Adrenal gland (tissue), 12 donors: ENCODE measurements around the gene PLXDC2. TPM values are rescaled to one million over a fixed set of nuclear protein-coding genes. Genes with fewer than 3 reads are reported as not detected.

Experiments
- DNase-seq, 7 donors: peaks; one replicate each; pipeline ENCODE4 v3.0.0-alpha.2; 2019 to 2020
- H3K27ac ChIP-seq, 5 donors: fragments of 200-600 bp; sonication (generic) in 4 of 5; 1 replicate in 3 of 5; 2 replicates in 2 of 5; pipeline versions ENCODE4 v1.5.1 to v1.8.0; 2016 to 2020; ENCODE audit warnings: mild to moderate bottlenecking in 1 of 5
- H3K27me3 ChIP-seq: fragments of 200-600 bp; 2 replicates; pipeline ENCODE4 v1.8.0; 2021
- H3K36me3 ChIP-seq, 2 donors: fragments of 200-600 bp; replicated peaks in 1 of 2; 1 replicate in 1 of 2; 2 replicates in 1 of 2; pipeline versions ENCODE4 v1.5.1 to v1.8.0; 2018 to 2022
- H3K4me1 ChIP-seq, 2 donors: fragments of 200-600 bp; replicated peaks in 1 of 2; 1 replicate in 1 of 2; 2 replicates in 1 of 2; pipeline versions ENCODE4 v1.5.1 to v1.8.0; 2018 to 2021
- H3K4me3 ChIP-seq, 4 donors: fragments of 200-600 bp; sonication (generic) in 3 of 4; one replicate each; pipeline ENCODE4 v1.5.1; 2016 to 2018
- H3K9me3 ChIP-seq, 3 donors: fragments of 200-600 bp; sonication (generic) in 1 of 3; replicated peaks in 1 of 3; 1 replicate in 2 of 3; 2 replicates in 1 of 3; pipeline versions ENCODE4 v1.5.1 to v1.8.0; 2016 to 2021
- POLR2A ChIP-seq, 2 donors: fragments of 450-650 bp; IDR thresholded peaks; one replicate each; pipeline ENCODE4 v1.6.1; 2017; ENCODE audit warnings: antibody characterized with exemption in 2 of 2, mild to moderate bottlenecking in 2 of 2, moderate library complexity in 1 of 2
- WGBS, 4 donors: extraction: QIAGEN DNeasy Blood & Tissue Kit in 2 of 4; methylation state at CpG; one replicate each; pipeline versions ENCODE4 v1.1.5 to v1.1.7; 2013 to 2017; 5-methylcytosine and 5-hydroxymethylcytosine counted together
- intact Hi-C, 2 donors: fragments of 100-400 bp; cut with DNase I; formaldehyde crosslinking; loops; one replicate each; pipeline versions ENCODE4 v1.14.1 to v1.15.0; 2022 to 2023
- polyA plus RNA-seq, 3 donors: library from polyadenylated mRNA; stranded (reverse); fragments of 200-250 nt in 2 of 3; fragments of 350-450 nt in 1 of 3; fragmentation: Illumina TruSeq in 1 of 3; extraction: RNeasy Lipid Tissue Mini Kit (QIAGEN cat#74804) in 1 of 3; gene quantifications; one replicate each; pipeline ENCODE4 v1.2.3, GENCODE V29; 2013 to 2014
- total RNA-seq, 9 donors: library from RNA; depleted of rRNA in 4 of 9; stranded (reverse); fragments of >200 nt in 4 of 9; fragments of 120-200 nt in 1 of 9; fragmentation: NEBNext Ultra II Directional in 1 of 9; extraction: Animal tissue kit (Norgen Biotek cat#: 25700) in 1 of 9; gene quantifications; one replicate each; pipeline versions ENCODE4 v1.1.0 to v1.2.4, GENCODE V29; 2013 to 2023
- TF ChIP-seq, protein P1 (sequence below), 6 experiments: fragments of 450-650 bp in 4 of 6; fragments of 200-600 bp in 2 of 6; sonication (generic) in 1 of 6; IDR thresholded peaks; 1 replicate in 5 of 6; 2 replicates in 1 of 6; pipeline versions ENCODE4 v1.5.1 to v1.8.0; 2016 to 2021; ENCODE audit warnings: antibody characterized with exemption in 6 of 6, mild to moderate bottlenecking in 2 of 6, moderate library complexity in 1 of 6
- donor health status: healthy with polysubstance abuse.
- donor health status: Bipolar disorder and iron deficiency.
- donor health status: DM: yes; HTN: yes; CAD: no.
- donor health status: DM: no; HTN: no; CAD: no.
- donor health status: DM: no; HTN: no; CAD: no.
- donor health status: DM: yes; HTN: yes; CAD: no.

The PLXDC2 gene
- total and polyA plus RNA-seq, 12 donors, result 12.1 to 127 (median 75.1) TPM

DNA sequence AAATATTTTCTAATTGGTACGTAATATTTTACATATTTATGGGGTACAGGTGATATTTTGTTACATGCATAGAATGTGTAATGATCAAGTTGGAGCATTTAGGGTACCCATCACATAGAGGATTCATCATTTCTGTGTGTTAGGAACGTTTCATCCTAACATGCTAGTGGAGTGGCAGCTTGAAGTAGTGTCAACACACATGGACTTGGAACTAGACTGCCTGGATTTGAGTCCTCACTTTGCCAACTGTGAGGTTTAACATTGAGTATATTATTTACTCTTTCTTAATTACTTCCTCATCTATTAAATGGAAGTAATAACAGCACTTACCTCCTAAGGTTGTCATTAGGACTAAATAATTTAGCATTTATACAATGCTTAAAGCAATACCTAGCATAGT, 241.9 kb downstream of the PLXDC2 start:
- WGBS, 4 donors, result 66 to 89% (median 79%) methylated on average over 2 of the region's 2 CpGs
- no peak for DNase-seq
- no peak overlapping the region for H3K27ac ChIP-seq
- H3K9me3 ChIP-seq, result peaks cover 0 to 6% (median 0%) of the 10 kb centered on the region in 3 donors
- intact Hi-C loops, result no loop called here
- H3K4me1 ChIP-seq, result peaks cover 10 to 13% of the 10 kb centered on the region in 2 donors
- no peaks in the 10 kb centered on the region for H3K27me3 ChIP-seq
- no peak for TF ChIP-seq POLR2A (IDR thresholded peaks at IDR 0.05)
- TF ChIP-seq, protein P1, sequence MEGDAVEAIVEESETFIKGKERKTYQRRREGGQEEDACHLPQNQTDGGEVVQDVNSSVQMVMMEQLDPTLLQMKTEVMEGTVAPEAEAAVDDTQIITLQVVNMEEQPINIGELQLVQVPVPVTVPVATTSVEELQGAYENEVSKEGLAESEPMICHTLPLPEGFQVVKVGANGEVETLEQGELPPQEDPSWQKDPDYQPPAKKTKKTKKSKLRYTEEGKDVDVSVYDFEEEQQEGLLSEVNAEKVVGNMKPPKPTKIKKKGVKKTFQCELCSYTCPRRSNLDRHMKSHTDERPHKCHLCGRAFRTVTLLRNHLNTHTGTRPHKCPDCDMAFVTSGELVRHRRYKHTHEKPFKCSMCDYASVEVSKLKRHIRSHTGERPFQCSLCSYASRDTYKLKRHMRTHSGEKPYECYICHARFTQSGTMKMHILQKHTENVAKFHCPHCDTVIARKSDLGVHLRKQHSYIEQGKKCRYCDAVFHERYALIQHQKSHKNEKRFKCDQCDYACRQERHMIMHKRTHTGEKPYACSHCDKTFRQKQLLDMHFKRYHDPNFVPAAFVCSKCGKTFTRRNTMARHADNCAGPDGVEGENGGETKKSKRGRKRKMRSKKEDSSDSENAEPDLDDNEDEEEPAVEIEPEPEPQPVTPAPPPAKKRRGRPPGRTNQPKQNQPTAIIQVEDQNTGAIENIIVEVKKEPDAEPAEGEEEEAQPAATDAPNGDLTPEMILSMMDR (IDR thresholded peaks at IDR 0.05), result no peak
- no peak overlapping the region for H3K4me3 ChIP-seq
- H3K36me3 ChIP-seq, result no peaks in the 10 kb centered on the region

GRCh38 chr10:20059084-20059835, 243.0 kb downstream of the PLXDC2 start:
- H3K27ac ChIP-seq, result peak overlapping the region in 2 of 5 donors; percentile 12 to 38
- TF ChIP-seq, protein P1 (IDR thresholded peaks at IDR 0.05), result no peak
- TF ChIP-seq POLR2A (IDR thresholded peaks at IDR 0.05), result no peak
- intact Hi-C loops, result no loop called here
- H3K36me3 ChIP-seq, result no peaks in the 10 kb centered on the region
- WGBS, 4 donors, result 18 to 41% (median 33%) methylated on average over 3 of the region's 3 CpGs
- peak in 3 of 7 donors; percentile 15 to 47 (median 40) for DNase-seq
- H3K9me3 ChIP-seq, result peaks cover 0 to 6% (median 0%) of the 10 kb centered on the region in 3 donors
- no peak overlapping the region for H3K4me3 ChIP-seq
- H3K27me3 ChIP-seq, result no peaks in the 10 kb centered on the region
- H3K4me1 ChIP-seq, result peaks cover 10 to 13% of the 10 kb centered on the region in 2 donors

GRCh38 chr10:20065814-20066213, 249.6 kb downstream of the PLXDC2 start:
- no peak for DNase-seq
- WGBS, 4 donors, result 88 to 91% (median 90%) methylated on average over 6 of the region's 6 CpGs
- TF ChIP-seq POLR2A (IDR thresholded peaks at IDR 0.05), result no peak
- TF ChIP-seq, protein P1 (IDR thresholded peaks at IDR 0.05), result no peak

GRCh38 chr10:20073167-20073566, 256.9 kb downstream of the PLXDC2 start:
- no peaks in the 10 kb centered on the region for H3K36me3 ChIP-seq
- no peaks in the 10 kb centered on the region for H3K9me3 ChIP-seq
- no peaks in the 10 kb centered on the region for H3K4me1 ChIP-seq
- H3K4me3 ChIP-seq, result no peak overlapping the region
- DNase-seq, result no peak
- H3K27me3 ChIP-seq, result no peaks in the 10 kb centered on the region
- intact Hi-C loops, result no loop called here
- H3K27ac ChIP-seq, result no peak overlapping the region
- 91 to 94% (median 91%) methylated on average over 2 of the region's 2 CpGs for WGBS, 4 donors
- TF ChIP-seq, protein P1 (IDR thresholded peaks at IDR 0.05), result no peak

More at GRCh38 chr10:20065814-20066213, 249.6 kb downstream of the PLXDC2 start:
- H3K36me3 ChIP-seq, result no peaks in the 10 kb centered on the region
- no peaks in the 10 kb centered on the region for H3K4me1 ChIP-seq
- no peak overlapping the region for H3K4me3 ChIP-seq
- H3K9me3 ChIP-seq, result peaks cover 0 to 6% (median 0%) of the 10 kb centered on the region in 3 donors
- intact Hi-C loops, result no loop called here
- H3K27me3 ChIP-seq, result no peaks in the 10 kb centered on the region
- H3K27ac ChIP-seq, result no peak overlapping the region
